Glutamatergic neuron (in vitro differentiated cells): Measurements from ENCODE around the gene HEBP1. TPM values are rescaled to one million over a fixed set of nuclear protein-coding genes. Genes with fewer than 3 reads are reported as not detected.

Experiments used
- DNase-seq: peaks from one replicate; pipeline ENCODE4 v3.0.0; 2022
- H3K27ac Mint-ChIP-seq: one replicate; pipeline ENCODE4 v1.8.0; 2020; ENCODE audit warnings: mild to moderate bottlenecking, mixed read lengths, inconsistent platforms; ENCODE audit not compliant: unreplicated experiment
- H3K27me3 Mint-ChIP-seq: one replicate; pipeline ENCODE4 v1.8.0; 2020; ENCODE audit warnings: mild to moderate bottlenecking, moderate library complexity, mixed read lengths, inconsistent platforms; ENCODE audit not compliant: unreplicated experiment
- H3K36me3 Mint-ChIP-seq: one replicate; pipeline ENCODE4 v1.8.0; 2020; ENCODE audit warnings: mild to moderate bottlenecking, mixed read lengths, inconsistent platforms; ENCODE audit not compliant: unreplicated experiment
- H3K4me1 Mint-ChIP-seq: one replicate; pipeline ENCODE4 v1.8.0; 2020; ENCODE audit warnings: mild to moderate bottlenecking, low read depth, mixed read lengths, inconsistent platforms; ENCODE audit not compliant: unreplicated experiment
- H3K4me3 Mint-ChIP-seq: one replicate; pipeline ENCODE4 v1.8.0; 2020; ENCODE audit warnings: mild to moderate bottlenecking, mixed read lengths, inconsistent platforms; ENCODE audit not compliant: unreplicated experiment
- H3K9me3 Mint-ChIP-seq: one replicate; pipeline ENCODE4 v1.8.0; 2020; ENCODE audit warnings: mild to moderate bottlenecking, moderate library complexity, mixed read lengths, inconsistent platforms; ENCODE audit not compliant: unreplicated experiment
- total RNA-seq: library from RNA; stranded (reverse); fragmentation: NEBNext Ultra II Directional; extraction: Animal tissue kit (Norgen Biotek cat#: 25700); gene quantifications from one replicate; pipeline ENCODE4 v1.2.1, GENCODE V29; 2021; ENCODE audit not compliant: unreplicated experiment
- TF ChIP-seq, protein P1 (sequence below): fragments of 200-600 bp; sonication (generic); IDR thresholded peaks from one replicate; pipeline ENCODE4 v1.5.0; 2021; ENCODE audit not compliant: partially characterized antibody, unreplicated experiment

The HEBP1 gene
- total RNA-seq, 1 donor from 2014 or later: 3.0 TPM

DNA sequence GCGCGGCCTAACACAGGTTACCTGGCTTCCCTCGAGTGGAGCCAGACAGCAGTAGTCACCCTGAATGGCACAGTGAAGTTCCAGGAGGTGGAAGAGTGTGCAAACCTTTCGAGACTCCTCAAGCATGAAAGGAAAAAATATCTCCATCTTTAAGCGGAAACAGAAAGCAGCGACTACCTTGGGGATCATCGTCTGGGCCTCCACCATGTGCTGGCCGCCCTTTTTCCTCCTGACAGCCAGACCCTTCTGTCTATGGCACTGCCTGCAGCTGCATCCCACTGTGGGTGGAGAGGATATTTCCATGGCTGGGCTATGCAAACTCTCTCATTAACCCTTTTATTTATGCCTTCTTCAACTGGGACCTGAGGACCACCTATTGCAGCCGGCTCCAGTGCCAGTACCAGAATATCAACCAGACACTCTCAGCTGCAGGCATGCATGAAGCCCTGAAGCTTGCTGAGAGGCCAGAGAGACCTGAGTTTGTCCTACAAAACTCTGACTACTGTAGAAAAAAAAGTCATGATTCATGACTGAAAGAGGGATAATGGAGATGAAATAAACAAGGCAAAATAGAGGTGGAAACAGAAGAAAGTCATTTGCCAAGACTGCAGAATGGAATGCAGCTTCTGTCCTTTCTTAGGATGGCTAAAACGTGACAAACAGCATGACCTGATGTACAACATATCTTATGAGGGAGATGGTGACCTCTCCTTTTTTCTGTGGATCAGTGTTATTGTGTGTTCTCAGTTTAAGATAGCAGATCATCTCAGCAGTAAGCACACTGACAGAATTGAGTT lies 2.4 kb upstream of the HEBP1 start:
- Mint-ChIP-seq H3K9me3 (peaks cover 5% of the 10 kb centered on the region), H3K36me3 (peaks cover 5% of the 10 kb centered on the region), H3K27me3 (peaks cover 8% of the 10 kb centered on the region), H3K4me3 (peak overlapping the region; percentile 89), H3K27ac (peak overlapping the region; percentile 18), H3K4me1 (peaks cover 6% of the 10 kb centered on the region)
- TF ChIP-seq, protein P1, sequence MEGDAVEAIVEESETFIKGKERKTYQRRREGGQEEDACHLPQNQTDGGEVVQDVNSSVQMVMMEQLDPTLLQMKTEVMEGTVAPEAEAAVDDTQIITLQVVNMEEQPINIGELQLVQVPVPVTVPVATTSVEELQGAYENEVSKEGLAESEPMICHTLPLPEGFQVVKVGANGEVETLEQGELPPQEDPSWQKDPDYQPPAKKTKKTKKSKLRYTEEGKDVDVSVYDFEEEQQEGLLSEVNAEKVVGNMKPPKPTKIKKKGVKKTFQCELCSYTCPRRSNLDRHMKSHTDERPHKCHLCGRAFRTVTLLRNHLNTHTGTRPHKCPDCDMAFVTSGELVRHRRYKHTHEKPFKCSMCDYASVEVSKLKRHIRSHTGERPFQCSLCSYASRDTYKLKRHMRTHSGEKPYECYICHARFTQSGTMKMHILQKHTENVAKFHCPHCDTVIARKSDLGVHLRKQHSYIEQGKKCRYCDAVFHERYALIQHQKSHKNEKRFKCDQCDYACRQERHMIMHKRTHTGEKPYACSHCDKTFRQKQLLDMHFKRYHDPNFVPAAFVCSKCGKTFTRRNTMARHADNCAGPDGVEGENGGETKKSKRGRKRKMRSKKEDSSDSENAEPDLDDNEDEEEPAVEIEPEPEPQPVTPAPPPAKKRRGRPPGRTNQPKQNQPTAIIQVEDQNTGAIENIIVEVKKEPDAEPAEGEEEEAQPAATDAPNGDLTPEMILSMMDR: no peak
- no peak for DNase-seq

DNA sequence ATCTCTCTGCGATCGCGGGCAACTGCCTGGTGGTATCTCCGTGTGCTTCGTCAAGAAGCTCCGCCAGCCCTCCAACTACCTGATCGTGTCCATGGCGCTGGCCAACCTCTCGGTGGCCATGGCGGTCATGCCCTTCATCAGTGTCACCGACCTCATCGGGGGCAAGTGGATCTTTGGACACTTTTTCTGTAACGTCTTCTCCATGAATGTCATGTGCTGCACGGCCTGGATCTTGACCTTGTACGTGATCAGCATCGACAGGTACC lies 1.6 kb upstream of the HEBP1 start:
- Mint-ChIP-seq H3K27me3 (peaks cover 8% of the 10 kb centered on the region), H3K9me3 (peaks cover 5% of the 10 kb centered on the region), H3K4me3 (peak overlapping the region; percentile 89), H3K27ac (peak overlapping the region; percentile 18), H3K4me1 (peaks cover 6% of the 10 kb centered on the region), H3K36me3 (peaks cover 5% of the 10 kb centered on the region)
- TF ChIP-seq, protein P1: peak; percentile 11
- no peak for DNase-seq

DNA sequence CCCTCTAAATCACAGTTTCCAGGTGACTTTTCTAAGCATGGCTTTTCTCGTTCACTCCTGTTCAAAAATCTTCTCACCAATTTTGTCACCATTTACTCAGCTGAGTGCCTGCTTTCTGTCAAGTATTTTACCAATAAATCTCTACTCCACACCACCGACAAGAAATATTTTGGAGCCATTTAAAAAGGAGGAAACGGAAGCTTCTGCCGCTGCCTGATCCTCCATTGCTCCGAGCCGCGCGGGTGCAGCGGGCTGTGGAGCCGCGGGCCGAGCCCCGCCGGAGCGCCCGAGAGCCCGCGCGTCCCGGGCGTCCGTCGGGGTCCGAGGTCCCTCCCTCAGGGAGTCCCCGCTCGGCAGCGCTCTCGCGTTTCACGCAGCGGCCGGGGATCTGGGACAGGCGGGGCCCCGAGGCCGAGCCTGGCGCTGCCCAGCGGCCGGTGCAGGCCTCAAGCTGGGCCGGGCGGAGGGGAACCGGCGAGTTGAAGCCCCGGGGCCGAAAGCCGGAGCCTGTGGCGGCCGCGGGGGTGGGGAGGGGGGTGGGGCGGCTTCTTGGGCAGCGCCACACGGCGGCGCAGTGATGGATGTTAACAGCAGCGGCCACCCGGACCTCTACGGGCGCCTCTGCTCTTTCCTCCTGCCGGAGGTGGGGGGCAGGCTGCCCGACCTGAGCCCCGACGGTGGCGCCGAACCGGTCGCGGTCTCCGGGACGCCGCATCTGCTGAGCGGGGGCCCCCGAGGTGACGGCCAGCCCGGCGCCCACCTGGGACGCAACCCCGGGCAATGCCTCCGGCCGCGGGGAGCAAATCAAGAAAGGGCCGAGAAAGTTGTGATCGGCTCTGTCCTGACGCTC lies 1.1 kb upstream of the HEBP1 start:
- TF ChIP-seq, protein P1: no peak
- Mint-ChIP-seq H3K4me1 (peaks cover 6% of the 10 kb centered on the region), H3K27ac (peak overlapping the region; percentile 75), H3K36me3 (peaks cover 5% of the 10 kb centered on the region), H3K9me3 (peaks cover 5% of the 10 kb centered on the region), H3K4me3 (peak overlapping the region; percentile 94), H3K27me3 (peaks cover 8% of the 10 kb centered on the region)
- peak; percentile 69 for DNase-seq

- no peak for DNase-seq
- Mint-ChIP-seq H3K4me3 (peak overlapping the region; percentile 94), H3K9me3 (peaks cover 5% of the 10 kb centered on the region), H3K4me1 (peaks cover 6% of the 10 kb centered on the region), H3K27me3 (peaks cover 8% of the 10 kb centered on the region), H3K27ac (peak overlapping the region; percentile 75), H3K36me3 (peaks cover 5% of the 10 kb centered on the region)
- TF ChIP-seq, protein P1: no peak
Observed at GRCh38 chr12:13000616-13000924, 505 bp upstream of the HEBP1 start.
